GM12874 (cell line): Measurements from ENCODE around the gene ASAP2.

ENCODE experiments used
- CTCF ChIP-seq: IDR thresholded peaks from 2 replicates; pipeline ENCODE4 v1.5.1; 2011; ENCODE audit warnings: low read depth, mild to moderate bottlenecking, control low read depth, low read length, moderate library complexity; ENCODE audit not compliant: insufficient read depth

ASAP2 gene

GRCh38 chr2:9439536-9439935, 232.9 kb downstream of the ASAP2 start:
- no peak for TF ChIP-seq CTCF

- no peak for TF ChIP-seq CTCF
These were observed 233.6 kb downstream of the ASAP2 start for GRCh38 chr2:9440058-9440727.

- no peak for TF ChIP-seq CTCF
These were observed 234.9 kb downstream of the ASAP2 start for GRCh38 chr2:9441556-9441955.

- TF ChIP-seq CTCF: no peak
These were observed 236.9 kb downstream of the ASAP2 start for GRCh38 chr2:9443526-9443925.

- no peak for TF ChIP-seq CTCF
These were observed 238.5 kb downstream of the ASAP2 start for GRCh38 chr2:9445089-9445488.

GRCh38 chr2:9451231-9451630, 244.6 kb downstream of the ASAP2 start:
- no peak for TF ChIP-seq CTCF
